K562 (cell line): ENCODE results near the gene SLC25A21. TPM values are rescaled to one million over a fixed set of nuclear protein-coding genes. Genes with fewer than 3 reads are reported as not detected.

Experiments
- ATAC-seq: fragments of 200-7000 bp; cut with Tn5 transposase; 3 replicates; pipeline ENCODE4 v1.9.1; 2020; ENCODE audit warnings: moderate library complexity
- BruUV-seq: library from RNA; stranded (reverse); fragments of 400-500 nt; replicated peaks from 2 replicates; lab custom pipeline; 2021; lab: Mats Ljungman, UMichigan
- CTCF ChIA-PET: fragments of 300-600 bp; formaldehyde crosslinking; extraction: SDS; loops from one replicate; lab custom pipeline; 2021; ENCODE audit warnings: low intra/inter-chr PET ratio; lab: Yijun Ruan, JAX
- POLR2A ChIA-PET: fragments of 300-600, 350-650 bp; sonication (Branson Sonifier 250); formaldehyde crosslinking; extraction: SDS; loops from one replicate; lab custom pipeline; 2021; ENCODE audit warnings: antibody characterized with exemption, inconsistent platforms; lab: Yijun Ruan, JAX
- DNase-seq, 4 experiments: peaks; one replicate each; pipeline versions ENCODE4 v3.0.0 to v3.0.0-alpha.2; 2011 to 2018; ENCODE audit warnings: low spot score in 3 of 4, mixed read lengths in 3 of 4; ENCODE audit errors: extremely low read depth in 1 of 4
- FAIRE-seq: peaks from 2 replicates; lab custom pipeline; 2011; peaks lifted over from hg19 to GRCh38; lab: Jason Lieb, UNC
- H2AFZ ChIP-seq: 2 replicates; pipeline ENCODE4 v1.6.0; 2011; ENCODE audit warnings: low read depth, low read length, control low read depth, inconsistent platforms
- H3K27ac ChIP-seq: fragments of 200-600 bp; 3 replicates; pipeline ENCODE4 v1.8.0; 2011; ENCODE audit warnings: low read depth, mild to moderate bottlenecking, control low read depth, inconsistent platforms, low read length, moderate library complexity, mixed read lengths; ENCODE audit errors: extremely low read depth
- H3K27me3 ChIP-seq, 2 experiments: fragments of 300-600 bp in 1 of 2; 2 replicates in 1 of 2; 3 replicates in 1 of 2; pipeline versions ENCODE4 v1.6.0 to v1.8.0; 2011; ENCODE audit warnings: inconsistent platforms in 2 of 2, low read length in 2 of 2, mild to moderate bottlenecking in 1 of 2, mixed read lengths in 1 of 2, moderate library complexity in 1 of 2; ENCODE audit not compliant: control insufficient read depth in 2 of 2, insufficient read depth in 2 of 2
- H3K36me3 ChIP-seq: fragments of 300-600 bp; 3 replicates; pipeline ENCODE4 v1.8.0; 2011; ENCODE audit warnings: mild to moderate bottlenecking, low read length, inconsistent platforms; ENCODE audit not compliant: control insufficient read depth, insufficient read depth
- H3K4me1 ChIP-seq, 2 experiments: fragments of 200-600 bp in 1 of 2; replicated peaks in 1 of 2; 2 replicates in 1 of 2; 3 replicates in 1 of 2; pipeline versions ENCODE4 v1.5.1 to v1.8.0; 2011; ENCODE audit warnings: inconsistent platforms in 2 of 2, low read length in 2 of 2, mild to moderate bottlenecking in 1 of 2, mixed read lengths in 1 of 2, moderate library complexity in 1 of 2; ENCODE audit not compliant: control insufficient read depth in 2 of 2, insufficient read depth in 2 of 2
- H3K4me2 ChIP-seq: 2 replicates; pipeline ENCODE4 v1.6.1; 2011; ENCODE audit warnings: low read length, control low read depth, inconsistent platforms, mixed read lengths; ENCODE audit not compliant: insufficient read depth
- H3K4me3 ChIP-seq: fragments of 200-600 bp; sonication (generic), shearing (Covaris generic); 2 replicates; pipeline ENCODE4 v1.5.1; 2016; ENCODE audit warnings: control low read depth, inconsistent platforms
- H3K79me2 ChIP-seq: fragments of 200-600 bp; 3 replicates; pipeline ENCODE4 v1.8.0; 2011; ENCODE audit warnings: low read length, inconsistent platforms; ENCODE audit not compliant: control insufficient read depth, insufficient read depth
- H3K9ac ChIP-seq, 2 experiments: 2 replicates each; pipeline versions ENCODE4 v1.6.0 to v1.6.1; 2011; ENCODE audit warnings: low read depth in 2 of 2, low read length in 2 of 2, control low read depth in 1 of 2, inconsistent platforms in 1 of 2, mild to moderate bottlenecking in 1 of 2, mixed read lengths in 1 of 2; ENCODE audit not compliant: insufficient read depth in 1 of 2
- H3K9me1 ChIP-seq: one replicate; pipeline ENCODE4 v1.6.0; 2011; ENCODE audit warnings: inconsistent platforms, mild to moderate bottlenecking, low read length, moderate library complexity; ENCODE audit not compliant: control insufficient read depth, insufficient read depth
- H3K9me3 ChIP-seq: replicated peaks from 2 replicates; pipeline ENCODE4 v1.5.1; 2011; ENCODE audit warnings: low read depth, low read length, inconsistent platforms; ENCODE audit not compliant: control insufficient read depth, insufficient read depth
- H4K20me1 ChIP-seq: replicated peaks from 2 replicates; pipeline ENCODE4 v1.6.1; 2011; ENCODE audit warnings: low read length, inconsistent platforms, mixed read lengths; ENCODE audit not compliant: control insufficient read depth, insufficient read depth
- ATF6 ChIP-seq: sonication (generic); formaldehyde crosslinking; IDR thresholded peaks from 2 replicates; pipeline ENCODE4 v1.4.0; 2020; ENCODE audit warnings: mild to moderate bottlenecking, missing genetic modification reagents
- BRD9 ChIP-seq: fragments of 450-650 bp; IDR thresholded peaks from 2 replicates; pipeline ENCODE4 v1.6.1; 2018; ENCODE audit warnings: low read depth; ENCODE audit not compliant: partially characterized antibody
- DACH1 ChIP-seq: fragments of 450-650 bp; IDR thresholded peaks from 2 replicates; pipeline ENCODE4 v1.6.1; 2018; ENCODE audit not compliant: partially characterized antibody
- FOXP1 ChIP-seq: sonication (generic); formaldehyde crosslinking; IDR thresholded peaks from 2 replicates; pipeline ENCODE4 v1.8.0; 2022; ENCODE audit warnings: mild to moderate bottlenecking, missing genetic modification reagents
- HDAC2 ChIP-seq: fragments of 450-650 bp; IDR thresholded peaks from 2 replicates; pipeline ENCODE4 v1.6.1; 2016; ENCODE audit warnings: mild to moderate bottlenecking
- KAT2B ChIP-seq: IDR thresholded peaks from one replicate; pipeline ENCODE4 v1.6.1; 2012; ENCODE audit warnings: low read depth, mild to moderate bottlenecking, control low read depth, inconsistent platforms, low read length, moderate library complexity
- KLF1 ChIP-seq: fragments of 450-650 bp; IDR thresholded peaks from 2 replicates; pipeline ENCODE4 v1.6.1; 2016; ENCODE audit warnings: missing genetic modification characterization, missing compliant biosample characterization
- MEF2D ChIP-seq: conservative IDR thresholded peaks from 2 replicates; pipeline ENCODE4 v1.6.1; 2016; ENCODE audit warnings: low read depth, missing genetic modification characterization, missing compliant biosample characterization
- MNT ChIP-seq, 2 experiments: fragments of 450-650 bp; conservative IDR thresholded peaks; 2 replicates each; pipeline ENCODE4 v1.6.1; 2017; ENCODE audit warnings: mild to moderate bottlenecking in 2 of 2, moderate library complexity in 2 of 2
- NCOA1 ChIP-seq: fragments of 450-650 bp; IDR thresholded peaks from 2 replicates; pipeline ENCODE4 v1.6.1; 2016; ENCODE audit warnings: low read depth
- PYGO2 ChIP-seq: fragments of 450-650 bp; IDR thresholded peaks from 2 replicates; pipeline ENCODE4 v1.6.1; 2016; ENCODE audit warnings: mild to moderate bottlenecking, missing genetic modification characterization, moderate library complexity, missing compliant biosample characterization
- TARDBP ChIP-seq: fragments of 450-650 bp; IDR thresholded peaks from 2 replicates; pipeline ENCODE4 v1.6.1; 2016
- ZBTB2 ChIP-seq: fragments of 450-650 bp; IDR thresholded peaks from 2 replicates; pipeline ENCODE4 v1.6.1; 2016; ENCODE audit warnings: antibody characterized with exemption
- WGBS: fragments of 100-300 bp; shearing (Covaris generic); methylation state at CpG from one replicate; pipeline ENCODE4 v1.1.6; 2016; ENCODE audit warnings: low coverage, mixed read lengths; ENCODE audit not compliant: insufficient coverage; ENCODE audit errors: missing lambda C conversion rate; 5-methylcytosine and 5-hydroxymethylcytosine counted together
- in situ Hi-C: fragments of 300-500 bp; cut with MboI; formaldehyde crosslinking; loops from 4 replicates; pipeline ENCODE4 v1.15.0; 2018; ENCODE audit warnings: inconsistent platforms, mixed read lengths
- intact Hi-C: fragments of 100-400 bp; cut with micrococcal nuclease; formaldehyde crosslinking; loops from 2 replicates; pipeline ENCODE4 v1.14.2; 2022
- polyA plus RNA-seq, 8 experiments: library from polyadenylated mRNA; depleted of rRNA in 4 of 8; stranded (reverse) in 5 of 8; unstranded in 3 of 8; fragments of >200 nt; fragmentation: Nextera tagmentation in 2 of 8; fragmentation: Illumina TruSeq in 1 of 8; extraction: Ambion mirVana in 2 of 8; extraction: Trizol in 1 of 8; gene quantifications; 2 replicates each; pipeline versions ENCODE4 v1.2.1 to v1.2.3, GENCODE V29; 2011 to 2014; ENCODE audit warnings: inconsistent platforms in 1 of 8, missing spikeins in 1 of 8
- total RNA-seq, 7 experiments: library from RNA; depleted of rRNA in 6 of 7; stranded (reverse); fragments of >200 nt in 6 of 7; fragmentation: Illumina TruSeq in 2 of 7; extraction: Trizol in 2 of 7; gene quantifications; 2 replicates each; pipeline versions ENCODE4 v1.2.1 to v1.2.3, GENCODE V29; 2011 to 2021; ENCODE audit warnings: low replicate concordance in 1 of 7

Gene SLC25A21
- total and polyA plus RNA-seq, 9 of the 15 experiments (the other 6 are each of a cell fraction or from before 2014, with no cell fraction given) = 15.2 to 46.7 (median 28.7) TPM

- ChIA-PET CTCF (interaction anchor here (2.0 kb wide), 1 partner anchor 48 kb away, joined by 10 read pairs; no protein-coding TSS in a partner anchor), POLR2A (interaction anchor here (0.5 to 1.5 kb wide), 11 partner anchors 11 to 658 kb away, joined by 3 to 10 read pairs (median 3); partner anchors contain the start of gene SLC25A21)
- no peaks in the 10 kb centered on the region for H4K20me1 ChIP-seq
- in situ Hi-C loops (no loop called here), intact Hi-C loops (loop anchor here (5.0 to 10.0 kb wide), 2 partner anchors 46 to 223 kb away; no protein-coding TSS in a partner anchor)
- DNase-seq = no peak
- H3K27ac ChIP-seq = peak overlapping the region; percentile 96
- peak overlapping the region; percentile 93 to 96 for H3K9ac ChIP-seq
- H3K79me2 ChIP-seq = peaks cover 61% of the 10 kb centered on the region
- no peaks in the 10 kb centered on the region for H3K27me3 ChIP-seq
- 0% methylated on average over 8 of the region's 11 CpGs for WGBS
- no peaks in the 10 kb centered on the region for H3K9me1 ChIP-seq
- H3K36me3 ChIP-seq = 0 out of 3 replicates have a peak, but pooled peaks cover 2% of the 10 kb centered on the region
- ATAC-seq = no peak
- no peak for FAIRE-seq
- peak overlapping the region; percentile 50 for H3K4me3 ChIP-seq
- H3K4me2 ChIP-seq = peak overlapping the region; percentile 92
- H3K4me1 ChIP-seq = peaks cover 6 to 8% of the 10 kb centered on the region in 2 experiments; a peak in 4 of 5 replicates
- H2AFZ ChIP-seq = peak overlapping the region; percentile 82
- H3K9me3 ChIP-seq = no peaks in the 10 kb centered on the region
- TSS peak; percentile 52 for BruUV-seq
- TF ChIP-seq MNT (conservative IDR thresholded peaks at IDR 0.05) = 0 out of 4 replicates have a peak, but pooled peaks of 1 of the 2 experiments have one; percentile 12
- 0 out of 2 replicates have a peak, but pooled peaks have one; percentile 5 for TF ChIP-seq HDAC2
- TF ChIP-seq BRD9 = peak; percentile 3
- TF ChIP-seq KAT2B = no peak
- no peak for TF ChIP-seq DACH1
- TF ChIP-seq TARDBP = no peak
- TF ChIP-seq ATF6 (CRISPR knock-in tag) = no peak
- no peak for TF ChIP-seq PYGO2
- TF ChIP-seq MEF2D (tag) = no peak
- TF ChIP-seq FOXP1 (CRISPR knock-in tag) = no peak
- TF ChIP-seq KLF1 = no peak
- no peak for TF ChIP-seq NCOA1
- TF ChIP-seq ZBTB2 = 0 out of 2 replicates have a peak, but pooled peaks have one; percentile 7
Observed at GRCh38 chr14:37198273-37198598, 25.8 kb upstream of the SLC25A21 start.
